ENCODE measurements around the gene ST14.

- TF ChIP-seq JUN (IDR thresholded peaks at IDR 0.05; ENCODE audit: borderline replicate concordance, insufficient read depth, insufficient read length, low read depth) (no peak), CTCF (IDR thresholded peaks at IDR 0.05; ENCODE audit: extremely low read depth in 1 of 2, insufficient read depth in 1 of 2, low read depth in 1 of 2, low read length in 2 of 2) (no peak), POLR2A (IDR thresholded peaks at IDR 0.05; ENCODE audit: low read depth, low read length) (no peak), MAX (IDR thresholded peaks at IDR 0.05; ENCODE audit: insufficient read depth, insufficient read length) (no peak), FOS (IDR thresholded peaks at IDR 0.05; ENCODE audit: borderline replicate concordance, insufficient read depth, low read length) (no peak), POLR2AphosphoS5 (IDR thresholded peaks at IDR 0.05; ENCODE audit: insufficient read depth, low read depth, low read length) (no peak), GATA2 (IDR thresholded peaks at IDR 0.05; ENCODE audit: insufficient read depth, insufficient read length, low read depth, low read length) (no peak)
These were observed 21.6 kb upstream of the ST14 start for GRCh38 chr11:130137999-130138398.
